ENCODE measurements around the gene METTL17. TPM values are rescaled to one million over a fixed set of nuclear protein-coding genes. Genes with fewer than 3 reads are reported as not detected.

METTL17 gene
- total RNA-seq, 2 donors from 2014 or later = 65.1 to 80.2 TPM

- H3K9me3 Mint-ChIP-seq = no peaks in the 10 kb centered on the region
- no peaks in the 10 kb centered on the region for H3K9me3 ChIP-seq (ENCODE audit: control insufficient read depth, low read length)
- H3K4me3 ChIP-seq (ENCODE audit: low read length) = no peak within 1 kb of the TSS
- H3K36me3 ChIP-seq (ENCODE audit: control insufficient read depth, insufficient read depth, low read length) = no peaks in the 10 kb centered on the region
- H3K36me3 Mint-ChIP-seq (ENCODE audit: low read depth) = no peaks in the 10 kb centered on the region
- peaks cover 36% of the 10 kb centered on the region for H3K27me3 Mint-ChIP-seq (ENCODE audit: insufficient read depth)
- no peak within 1 kb of the TSS for H3K27ac Mint-ChIP-seq
- no peak within 1 kb of the TSS for H3K9ac ChIP-seq (ENCODE audit: extremely low read depth, low read length, poor library complexity, severe bottlenecking)
- 89 to 95% methylated on average over 2 to 5 of the region's 5 CpGs for WGBS, 2 experiments (ENCODE audit: insufficient coverage in 1 of 2, insufficient read length in 1 of 2)
- H3K4me3 Mint-ChIP-seq = no peak within 1 kb of the TSS
- no peaks in the 10 kb centered on the region for H3K27me3 ChIP-seq (ENCODE audit: control insufficient read depth, insufficient read depth, low read length, poor library complexity, severe bottlenecking)
- DNase-seq = no peak
- H3K4me1 ChIP-seq (ENCODE audit: control insufficient read depth, insufficient read depth, low read length) = peaks cover 1% of the 10 kb centered on the region
- no peak for TF ChIP-seq CTCF (conservative IDR thresholded peaks at IDR 0.05)
- peaks cover 17% of the 10 kb centered on the region for H3K4me1 Mint-ChIP-seq
- no peak within 1 kb of the TSS for H3K27ac ChIP-seq (ENCODE audit: low read depth, low read length)
Observed at GRCh38 chr14:21034707-21035106, 44.9 kb downstream of the METTL17 start, which contains the start of gene RNASE13. RNASE13 (minus strand) TSS chr14:21034807; CDS start chr14:21034288, 519 bp downstream.

GRCh38 chr14:21036751-21037150, 47.0 kb downstream of the METTL17 start:
- no peak overlapping the region for H3K27ac Mint-ChIP-seq
- H3K36me3 Mint-ChIP-seq (ENCODE audit: low read depth) = no peaks in the 10 kb centered on the region
- no peaks in the 10 kb centered on the region for H3K9me3 Mint-ChIP-seq
- TF ChIP-seq CTCF (conservative IDR thresholded peaks at IDR 0.05) = no peak
- peaks cover 4% of the 10 kb centered on the region for H3K4me1 ChIP-seq (ENCODE audit: control insufficient read depth, insufficient read depth, low read length)
- H3K9ac ChIP-seq (ENCODE audit: extremely low read depth, low read length, poor library complexity, severe bottlenecking) = no peak overlapping the region
- no peaks in the 10 kb centered on the region for H3K9me3 ChIP-seq (ENCODE audit: control insufficient read depth, low read length)
- peaks cover 31% of the 10 kb centered on the region for H3K27me3 Mint-ChIP-seq (ENCODE audit: insufficient read depth)
- H3K4me1 Mint-ChIP-seq = peaks cover 27% of the 10 kb centered on the region
- no peak for DNase-seq
- no peak overlapping the region for H3K4me3 Mint-ChIP-seq
- no peaks in the 10 kb centered on the region for H3K27me3 ChIP-seq (ENCODE audit: control insufficient read depth, insufficient read depth, low read length, poor library complexity, severe bottlenecking)
- WGBS, 2 experiments (ENCODE audit: insufficient coverage in 1 of 2, insufficient read length in 1 of 2) = 92 to 96% methylated on average over 4 to 7 of the region's 7 CpGs
- no peak overlapping the region for H3K27ac ChIP-seq (ENCODE audit: low read depth, low read length)
- H3K36me3 ChIP-seq (ENCODE audit: control insufficient read depth, insufficient read depth, low read length) = no peaks in the 10 kb centered on the region
- no peak overlapping the region for H3K4me3 ChIP-seq (ENCODE audit: low read length)

GRCh38 chr14:21037156-21037555, 47.4 kb downstream of the METTL17 start:
- peaks cover 4% of the 10 kb centered on the region for H3K4me1 ChIP-seq (ENCODE audit: control insufficient read depth, insufficient read depth, low read length)
- no peaks in the 10 kb centered on the region for H3K36me3 ChIP-seq (ENCODE audit: control insufficient read depth, insufficient read depth, low read length)
- H3K36me3 Mint-ChIP-seq (ENCODE audit: low read depth) = no peaks in the 10 kb centered on the region
- H3K27ac ChIP-seq (ENCODE audit: low read depth, low read length) = no peak overlapping the region
- no peak overlapping the region for H3K4me3 Mint-ChIP-seq
- no peak overlapping the region for H3K4me3 ChIP-seq (ENCODE audit: low read length)
- no peak overlapping the region for H3K27ac Mint-ChIP-seq
- no peaks in the 10 kb centered on the region for H3K9me3 ChIP-seq (ENCODE audit: control insufficient read depth, low read length)
- no peaks in the 10 kb centered on the region for H3K27me3 ChIP-seq (ENCODE audit: control insufficient read depth, insufficient read depth, low read length, poor library complexity, severe bottlenecking)
- DNase-seq = no peak
- peaks cover 27% of the 10 kb centered on the region for H3K4me1 Mint-ChIP-seq
- no peak for TF ChIP-seq CTCF (conservative IDR thresholded peaks at IDR 0.05)
- H3K27me3 Mint-ChIP-seq (ENCODE audit: insufficient read depth) = peaks cover 28% of the 10 kb centered on the region
- H3K9ac ChIP-seq (ENCODE audit: extremely low read depth, low read length, poor library complexity, severe bottlenecking) = no peak overlapping the region
- no peaks in the 10 kb centered on the region for H3K9me3 Mint-ChIP-seq
- 89 to 96% methylated on average over 3 of the region's 3 CpGs for WGBS, 2 experiments (ENCODE audit: insufficient coverage in 1 of 2, insufficient read length in 1 of 2)
